Measurements from ENCODE around the gene TSPEAR.

The TSPEAR gene

DNA sequence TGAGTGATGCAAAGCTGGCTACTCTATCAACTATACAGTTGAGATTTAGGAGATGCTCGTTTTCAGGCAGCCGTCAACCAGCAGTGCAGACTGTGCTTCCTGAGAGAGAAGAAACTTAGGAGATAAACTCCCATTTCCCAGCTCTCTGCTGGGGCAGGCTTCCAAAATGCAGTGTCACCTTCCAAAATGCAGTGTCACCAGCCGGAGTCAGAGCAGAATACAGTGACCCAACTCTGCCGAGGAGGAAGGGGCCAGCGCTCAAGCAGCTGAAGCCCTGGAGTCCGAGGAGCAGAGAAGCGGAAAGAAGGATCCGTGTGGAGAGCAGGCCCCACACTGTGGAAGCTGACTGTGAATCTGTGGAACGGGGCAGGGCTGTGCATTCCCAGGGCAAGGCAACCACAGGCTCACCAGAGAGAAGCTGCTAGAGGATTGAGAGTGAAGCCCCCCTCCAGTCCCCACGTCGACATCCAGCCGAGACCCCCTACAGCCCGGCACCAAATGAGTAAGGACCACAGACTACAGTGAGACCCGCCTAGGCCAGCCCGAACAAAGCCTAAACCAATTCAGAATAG is 28.7 kb downstream of the TSPEAR start:
- TF ChIP-seq, protein P1, sequence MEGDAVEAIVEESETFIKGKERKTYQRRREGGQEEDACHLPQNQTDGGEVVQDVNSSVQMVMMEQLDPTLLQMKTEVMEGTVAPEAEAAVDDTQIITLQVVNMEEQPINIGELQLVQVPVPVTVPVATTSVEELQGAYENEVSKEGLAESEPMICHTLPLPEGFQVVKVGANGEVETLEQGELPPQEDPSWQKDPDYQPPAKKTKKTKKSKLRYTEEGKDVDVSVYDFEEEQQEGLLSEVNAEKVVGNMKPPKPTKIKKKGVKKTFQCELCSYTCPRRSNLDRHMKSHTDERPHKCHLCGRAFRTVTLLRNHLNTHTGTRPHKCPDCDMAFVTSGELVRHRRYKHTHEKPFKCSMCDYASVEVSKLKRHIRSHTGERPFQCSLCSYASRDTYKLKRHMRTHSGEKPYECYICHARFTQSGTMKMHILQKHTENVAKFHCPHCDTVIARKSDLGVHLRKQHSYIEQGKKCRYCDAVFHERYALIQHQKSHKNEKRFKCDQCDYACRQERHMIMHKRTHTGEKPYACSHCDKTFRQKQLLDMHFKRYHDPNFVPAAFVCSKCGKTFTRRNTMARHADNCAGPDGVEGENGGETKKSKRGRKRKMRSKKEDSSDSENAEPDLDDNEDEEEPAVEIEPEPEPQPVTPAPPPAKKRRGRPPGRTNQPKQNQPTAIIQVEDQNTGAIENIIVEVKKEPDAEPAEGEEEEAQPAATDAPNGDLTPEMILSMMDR (IDR thresholded peaks at IDR 0.05): no peak

DNA sequence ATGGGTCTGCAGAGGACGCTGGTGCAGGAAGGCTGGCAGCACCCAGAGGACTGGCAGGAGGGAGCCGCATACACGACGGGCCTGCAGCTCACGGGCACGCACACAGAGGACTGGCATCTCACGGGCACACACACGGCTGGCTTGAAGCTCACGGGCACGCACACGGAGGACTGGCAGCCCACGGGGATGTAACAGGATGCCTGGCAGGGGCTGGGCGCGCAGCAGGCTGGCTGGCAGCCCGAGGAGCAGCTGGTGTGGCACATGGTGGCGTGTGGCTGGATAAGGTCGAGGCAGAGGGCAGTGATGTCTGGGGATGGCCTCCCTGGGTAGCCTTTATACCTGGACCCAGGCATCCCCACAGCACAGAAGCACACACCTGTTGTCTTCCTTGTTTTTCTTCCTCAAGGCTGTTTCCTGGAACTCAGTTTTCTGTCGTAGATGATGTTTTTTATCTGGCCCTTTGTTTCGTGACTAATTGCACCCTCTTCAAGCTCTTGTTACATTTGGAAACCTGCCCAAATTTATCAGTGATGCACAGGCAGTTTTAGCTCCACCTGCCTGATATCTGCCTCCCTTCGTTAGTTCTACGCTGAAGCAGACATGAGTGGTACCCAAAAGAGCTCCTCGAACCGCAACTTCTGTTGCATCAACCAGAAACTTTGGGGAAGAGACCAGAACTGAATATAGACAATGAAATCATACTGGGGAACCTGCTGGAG is 29.4 kb downstream of the TSPEAR start, which contains the start of gene KRTAP12-1:
Gene KRTAP12-1 (minus strand): TSS at position 303 of the 719 bp plus-strand sequence. CDS start 40 bp downstream, at position 263.
- TF ChIP-seq, protein P1 (IDR thresholded peaks at IDR 0.05): no peak

DNA sequence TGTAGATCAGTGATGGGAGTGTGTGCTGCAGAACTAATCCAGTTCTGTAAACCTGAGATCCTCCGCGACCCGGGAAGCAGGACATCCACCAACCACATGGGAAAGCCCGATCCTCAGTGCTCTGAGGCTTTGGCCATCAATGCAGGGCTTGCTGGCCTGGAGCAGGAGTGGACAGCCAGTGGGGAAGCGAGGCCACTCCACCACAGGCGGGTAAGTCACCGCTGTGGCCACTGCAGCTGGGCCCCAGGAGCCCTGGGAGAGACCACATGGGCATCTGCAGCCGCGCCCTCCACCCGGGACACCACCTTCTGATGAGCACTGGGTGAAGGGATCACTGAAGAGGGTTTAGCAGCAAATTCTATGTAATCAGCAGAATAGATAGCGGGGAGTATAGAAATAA is 30.2 kb downstream of the TSPEAR start:
- TF ChIP-seq, protein P1 (IDR thresholded peaks at IDR 0.05): no peak

DNA sequence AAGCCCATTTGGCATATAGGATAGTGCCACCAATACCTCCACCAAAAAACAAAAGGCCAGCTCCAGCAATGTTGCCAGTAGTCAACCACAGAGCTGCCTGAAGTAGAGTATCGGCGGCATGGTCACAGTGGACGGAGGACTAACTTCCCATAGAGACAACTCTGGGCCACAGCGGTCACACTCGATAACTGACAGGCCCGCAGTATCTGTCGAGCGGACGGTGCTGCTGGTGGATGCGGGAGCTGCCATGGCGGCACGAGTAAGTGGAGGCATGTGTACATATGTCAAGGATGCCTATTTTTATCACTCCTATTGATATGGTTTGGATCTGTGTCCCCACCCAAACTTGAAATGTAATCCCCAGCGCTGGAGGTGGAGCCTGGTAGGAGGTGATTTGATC is 33.5 kb downstream of the TSPEAR start:
- TF ChIP-seq, protein P1 (IDR thresholded peaks at IDR 0.05): no peak

DNA sequence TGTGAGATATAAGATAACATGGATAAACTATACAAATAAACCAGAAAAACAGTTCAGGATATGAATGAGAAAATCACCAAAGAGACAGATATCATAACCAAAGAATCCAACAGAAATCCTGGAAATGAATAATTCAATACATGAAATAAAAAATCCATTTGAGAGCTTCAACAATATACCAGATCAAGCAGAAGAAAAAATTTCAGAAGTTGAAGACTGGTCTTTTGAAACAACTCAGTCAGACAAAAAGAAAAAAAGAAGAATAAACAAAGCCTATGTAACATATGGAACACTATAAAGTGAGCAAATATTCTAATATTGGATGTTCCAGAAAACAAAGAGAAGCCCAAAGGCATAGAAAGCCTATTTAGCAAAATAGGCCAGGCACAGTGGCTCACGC is 39.5 kb downstream of the TSPEAR start:
- TF ChIP-seq, protein P1 (IDR thresholded peaks at IDR 0.05): no peak

DNA sequence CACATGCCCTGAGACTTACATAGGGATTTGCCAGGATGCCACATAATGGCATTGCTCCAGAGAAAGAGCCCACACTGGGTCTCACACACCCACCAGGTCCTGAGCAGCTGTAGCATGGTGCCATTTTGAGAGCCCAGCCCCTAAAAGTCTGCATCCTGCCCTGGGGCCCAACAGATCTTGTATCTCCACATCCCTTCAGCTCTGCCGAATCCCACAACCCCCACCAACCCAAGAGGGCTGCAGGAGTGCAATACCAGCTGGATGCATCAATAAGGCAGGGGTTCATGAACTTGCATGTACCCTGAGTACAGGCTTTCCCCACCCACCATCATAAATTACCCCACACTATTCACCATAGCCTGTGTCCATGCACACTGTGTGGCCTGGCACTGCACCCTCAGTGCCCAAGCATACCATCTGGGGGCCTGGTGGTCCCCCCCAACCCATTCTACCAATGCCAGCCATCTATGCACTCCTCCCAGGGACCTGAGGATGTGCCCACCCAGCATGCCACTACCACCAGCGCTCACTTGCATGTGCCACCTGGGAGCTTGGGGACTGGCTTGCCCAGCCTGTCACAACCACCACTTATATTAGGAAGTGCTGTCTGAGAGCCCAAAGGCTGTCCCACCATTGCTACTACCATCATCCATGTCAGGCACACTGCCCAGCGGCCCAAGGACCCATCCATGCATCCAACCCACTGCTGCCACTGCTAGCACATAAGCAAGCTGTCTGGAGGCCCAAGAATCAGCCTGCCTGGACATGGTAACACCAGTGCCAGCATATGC is 40.5 kb downstream of the TSPEAR start:
- TF ChIP-seq, protein P1 (IDR thresholded peaks at IDR 0.05): no peak

DNA sequence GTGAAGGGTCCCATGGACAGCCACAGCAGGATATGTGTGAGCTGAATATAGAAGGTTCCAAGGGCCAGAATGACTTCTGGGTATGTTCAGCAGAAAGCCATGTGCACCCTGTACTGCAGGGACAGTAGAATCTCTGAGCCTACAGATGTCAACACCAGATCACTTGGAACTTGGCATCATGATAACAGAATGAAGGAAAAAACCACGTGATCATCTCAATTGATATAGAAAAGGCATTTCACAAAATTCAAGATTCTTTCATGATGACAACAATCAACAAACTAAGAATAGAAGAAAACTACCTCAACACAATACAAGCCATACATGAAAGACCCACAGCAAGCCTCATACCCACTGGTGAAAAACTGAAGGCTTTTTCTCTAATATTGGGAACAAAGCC is 43.8 kb downstream of the TSPEAR start:
- TF ChIP-seq, protein P1 (IDR thresholded peaks at IDR 0.05): no peak

Data from LNCAP (cell line).